ENCODE results near the gene CD6.

GRCh38 chr11:60977224-60977623 lies 5.7 kb downstream of the CD6 start:
- TF ChIP-seq POLR2AphosphoS5 (IDR thresholded peaks at IDR 0.05; ENCODE audit: low read depth) = no peak
- TF ChIP-seq CTCF (IDR thresholded peaks at IDR 0.05; ENCODE audit: insufficient read depth, low read length) = no peak
- no peak for TF ChIP-seq GABPA (IDR thresholded peaks at IDR 0.05; ENCODE audit: low read depth)

Data from HL-60 (cell line).